Fibroblast of skin of scalp (primary cell): ENCODE results near the gene ISLR2.

Source experiments
- DNase-seq: peaks from one replicate; pipeline ENCODE4 v3.0.0-alpha.2; 2013

Gene ISLR2

DNA sequence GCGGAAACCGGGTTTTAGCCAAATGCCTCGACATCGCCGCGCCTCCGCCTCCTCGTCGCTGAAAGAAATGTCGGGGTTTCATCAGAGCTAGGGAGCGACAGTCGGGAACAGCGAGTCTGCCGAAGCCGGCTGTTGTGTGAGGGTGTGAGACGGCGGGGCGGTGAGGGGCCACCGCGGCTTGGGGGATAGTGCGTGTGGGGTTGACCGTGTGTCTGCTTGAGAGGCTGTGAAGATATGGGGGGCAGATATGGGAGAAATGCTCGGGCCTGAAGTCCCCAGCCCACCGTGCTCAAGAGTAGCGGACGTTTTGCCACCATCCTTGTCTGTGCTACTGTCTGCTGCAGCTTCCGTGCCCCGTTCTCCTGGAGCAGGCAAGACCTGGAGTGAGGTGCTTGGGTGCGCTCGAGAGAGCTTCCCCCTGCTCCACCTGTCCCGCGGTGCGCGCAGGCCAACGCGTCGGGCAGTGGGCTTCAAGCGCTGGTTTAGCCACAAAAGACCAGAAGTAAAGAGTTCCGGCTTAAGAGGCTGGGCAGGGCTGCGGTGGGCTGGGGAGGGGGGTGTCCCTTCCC is 716 bp upstream of the ISLR2 start:
- no peak for DNase-seq

DNA sequence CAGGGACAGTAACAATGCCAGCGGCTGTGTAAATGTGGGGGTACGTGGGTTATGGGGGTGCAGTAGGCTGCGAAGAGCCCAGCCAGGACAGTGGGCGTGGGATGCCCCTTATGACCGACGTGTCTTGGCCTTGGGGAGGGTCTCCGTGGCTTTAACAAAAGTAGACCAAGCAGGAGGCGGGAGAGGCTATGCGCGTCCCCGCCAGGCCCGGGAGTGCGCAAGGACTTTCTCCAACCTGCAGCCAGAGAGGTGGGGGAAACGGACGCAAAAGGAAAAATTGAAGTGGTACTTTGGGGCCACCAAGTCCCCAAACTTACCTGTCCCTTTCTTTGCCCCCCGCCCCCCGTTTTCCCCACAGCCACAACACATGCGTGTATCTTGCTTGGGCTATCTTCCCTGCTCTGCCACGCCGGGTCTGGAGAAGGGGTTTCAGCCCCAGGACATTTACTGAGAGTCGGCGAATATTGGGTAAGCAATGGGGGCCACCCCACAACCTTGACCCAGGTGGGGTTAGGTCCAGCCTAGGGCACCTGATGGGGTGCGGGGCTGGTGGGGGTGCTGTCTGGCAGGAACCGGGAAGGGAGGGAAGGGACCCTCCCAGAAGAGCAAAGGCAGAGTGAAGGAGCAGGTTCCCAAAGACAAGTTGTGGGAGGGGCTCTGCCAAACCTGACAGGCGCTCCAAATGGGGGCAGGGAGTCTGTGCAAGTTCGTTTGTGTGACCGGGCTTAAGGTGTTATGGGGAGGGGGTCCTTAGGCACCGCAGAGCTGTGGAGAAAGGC is 652 bp downstream of the ISLR2 start:
- DNase-seq, result no peak

DNA sequence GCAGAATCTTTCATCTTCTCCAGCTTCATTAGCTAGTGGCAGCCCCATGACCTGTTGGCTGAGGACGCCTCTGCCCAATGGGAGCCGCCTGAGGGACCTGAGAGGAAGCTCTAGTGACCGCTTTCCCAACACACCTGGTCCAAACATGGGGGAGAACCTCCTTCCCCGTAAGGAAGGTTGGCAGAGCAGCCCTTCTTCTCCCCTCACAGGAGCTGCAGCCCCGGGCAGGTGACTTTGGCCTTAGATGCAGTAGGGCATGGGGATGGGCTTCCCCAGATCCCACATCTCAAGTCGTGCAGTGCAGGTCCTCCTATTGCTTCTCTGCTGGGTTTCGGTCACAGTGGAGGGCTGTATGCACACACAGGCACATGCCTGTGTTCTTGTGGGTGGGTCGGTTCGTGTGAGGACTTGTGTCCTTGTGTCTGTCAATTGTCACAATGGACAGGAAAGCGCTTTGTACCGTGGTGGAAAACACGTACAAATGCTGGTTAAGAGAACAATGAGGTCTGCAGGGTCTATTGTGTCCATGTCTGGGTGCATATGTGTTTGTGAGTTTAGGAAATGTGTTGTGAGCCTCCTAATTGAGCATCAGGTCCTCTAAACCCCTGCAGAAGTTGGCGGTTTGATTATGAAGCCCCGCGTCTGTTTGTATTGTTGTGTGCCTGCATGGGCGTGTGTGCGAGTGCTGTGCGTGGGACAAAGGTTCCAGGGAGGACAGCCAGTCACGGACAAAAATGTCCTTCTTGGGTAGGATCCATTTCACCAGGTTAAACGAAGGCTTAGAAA is 1.4 kb downstream of the ISLR2 start:
- no peak for DNase-seq

DNA sequence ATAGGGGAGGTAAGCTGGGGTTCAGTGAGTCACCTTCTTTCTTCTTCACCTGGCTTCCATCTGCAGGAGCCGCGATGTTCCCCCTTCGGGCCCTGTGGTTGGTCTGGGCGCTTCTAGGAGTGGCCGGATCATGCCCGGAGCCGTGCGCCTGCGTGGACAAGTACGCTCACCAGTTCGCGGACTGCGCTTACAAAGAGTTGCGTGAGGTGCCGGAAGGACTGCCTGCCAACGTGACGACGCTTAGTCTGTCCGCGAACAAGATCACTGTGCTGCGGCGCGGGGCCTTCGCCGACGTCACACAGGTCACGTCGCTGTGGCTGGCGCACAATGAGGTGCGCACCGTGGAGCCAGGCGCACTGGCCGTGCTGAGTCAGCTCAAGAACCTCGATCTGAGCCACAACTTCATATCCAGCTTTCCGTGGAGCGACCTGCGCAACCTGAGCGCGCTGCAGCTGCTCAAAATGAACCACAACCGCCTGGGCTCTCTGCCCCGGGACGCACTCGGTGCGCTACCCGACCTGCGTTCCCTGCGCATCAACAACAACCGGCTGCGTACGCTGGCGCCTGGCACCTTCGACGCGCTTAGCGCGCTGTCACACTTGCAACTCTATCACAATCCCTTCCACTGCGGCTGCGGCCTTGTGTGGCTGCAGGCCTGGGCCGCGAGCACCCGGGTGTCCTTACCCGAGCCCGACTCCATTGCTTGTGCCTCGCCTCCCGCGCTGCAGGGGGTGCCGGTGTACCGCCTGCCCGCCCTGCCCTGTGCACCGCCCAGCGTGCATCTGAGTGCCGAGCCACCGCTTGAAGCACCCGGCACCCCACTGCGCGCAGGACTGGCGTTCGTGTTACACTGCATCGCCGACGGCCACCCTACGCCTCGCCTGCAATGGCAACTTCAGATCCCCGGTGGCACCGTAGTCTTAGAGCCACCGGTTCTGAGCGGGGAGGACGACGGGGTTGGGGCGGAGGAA is 2.6 kb downstream of the ISLR2 start:
- DNase-seq, result peak; percentile 52

DNA sequence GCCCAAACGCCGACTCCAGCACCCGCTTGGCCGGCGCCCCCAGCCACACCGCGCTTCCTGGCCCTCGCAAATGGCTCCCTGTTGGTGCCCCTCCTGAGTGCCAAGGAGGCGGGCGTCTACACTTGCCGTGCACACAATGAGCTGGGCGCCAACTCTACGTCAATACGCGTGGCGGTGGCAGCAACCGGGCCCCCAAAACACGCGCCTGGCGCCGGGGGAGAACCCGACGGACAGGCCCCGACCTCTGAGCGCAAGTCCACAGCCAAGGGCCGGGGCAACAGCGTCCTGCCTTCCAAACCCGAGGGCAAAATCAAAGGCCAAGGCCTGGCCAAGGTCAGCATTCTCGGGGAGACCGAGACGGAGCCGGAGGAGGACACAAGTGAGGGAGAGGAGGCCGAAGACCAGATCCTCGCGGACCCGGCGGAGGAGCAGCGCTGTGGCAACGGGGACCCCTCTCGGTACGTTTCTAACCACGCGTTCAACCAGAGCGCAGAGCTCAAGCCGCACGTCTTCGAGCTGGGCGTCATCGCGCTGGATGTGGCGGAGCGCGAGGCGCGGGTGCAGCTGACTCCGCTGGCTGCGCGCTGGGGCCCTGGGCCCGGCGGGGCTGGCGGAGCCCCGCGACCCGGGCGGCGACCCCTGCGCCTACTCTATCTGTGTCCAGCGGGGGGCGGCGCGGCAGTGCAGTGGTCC is 3.5 kb downstream of the ISLR2 start:
- no peak for DNase-seq

DNA sequence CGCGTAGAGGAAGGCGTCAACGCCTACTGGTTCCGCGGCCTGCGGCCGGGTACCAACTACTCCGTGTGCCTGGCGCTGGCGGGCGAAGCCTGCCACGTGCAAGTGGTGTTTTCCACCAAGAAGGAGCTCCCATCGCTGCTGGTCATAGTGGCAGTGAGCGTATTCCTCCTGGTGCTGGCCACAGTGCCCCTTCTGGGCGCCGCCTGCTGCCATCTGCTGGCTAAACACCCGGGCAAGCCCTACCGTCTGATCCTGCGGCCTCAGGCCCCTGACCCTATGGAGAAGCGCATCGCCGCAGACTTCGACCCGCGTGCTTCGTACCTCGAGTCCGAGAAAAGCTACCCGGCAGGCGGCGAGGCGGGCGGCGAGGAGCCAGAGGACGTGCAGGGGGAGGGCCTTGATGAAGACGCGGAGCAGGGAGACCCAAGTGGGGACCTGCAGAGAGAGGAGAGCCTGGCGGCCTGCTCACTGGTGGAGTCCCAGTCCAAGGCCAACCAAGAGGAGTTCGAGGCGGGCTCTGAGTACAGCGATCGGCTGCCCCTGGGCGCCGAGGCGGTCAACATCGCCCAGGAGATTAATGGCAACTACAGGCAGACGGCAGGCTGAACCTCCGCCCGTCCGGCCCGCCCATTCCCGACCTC is 4.1 kb downstream of the ISLR2 start:
- peak; percentile 59 for DNase-seq

DNA sequence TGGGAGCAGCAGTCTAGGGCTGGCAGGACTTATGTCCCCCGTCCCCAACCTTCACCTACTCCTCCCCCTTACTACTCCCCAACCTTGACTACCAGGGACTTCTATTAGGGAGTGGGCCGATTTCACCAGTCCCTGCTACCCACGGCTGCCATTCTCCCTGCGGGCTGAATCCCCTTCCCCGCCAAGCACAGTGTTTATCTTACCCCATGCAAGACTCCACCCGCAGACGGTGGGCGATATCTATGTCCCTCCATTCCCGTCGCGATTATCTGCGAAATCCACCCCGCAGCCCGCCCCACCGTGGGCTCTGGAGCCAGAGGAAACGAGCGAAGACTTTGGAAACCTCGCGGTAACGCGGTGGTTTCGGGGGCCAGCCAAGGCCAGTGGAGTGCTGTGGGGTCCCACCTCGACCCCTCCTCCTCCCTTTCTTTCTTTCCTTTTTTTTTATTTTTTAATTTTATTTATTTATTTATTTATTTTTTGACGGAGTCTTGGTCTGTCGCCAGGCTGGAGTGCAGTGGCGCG is 4.7 kb downstream of the ISLR2 start:
- DNase-seq, result no peak

DNA sequence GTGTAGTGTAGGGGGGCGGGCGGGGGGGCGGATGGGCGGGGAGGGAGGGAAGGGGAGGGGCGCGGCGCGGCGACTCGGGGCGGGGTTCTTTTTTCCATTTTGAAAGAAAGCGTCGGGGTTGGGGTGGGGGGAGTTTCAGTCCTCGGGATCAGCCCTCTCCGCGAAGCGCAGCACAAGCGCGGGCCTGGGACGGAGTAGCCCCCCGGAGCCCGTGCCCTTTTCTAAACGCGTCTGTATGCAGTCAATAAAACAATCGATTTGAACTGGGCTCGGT is 6.1 kb downstream of the ISLR2 start:
- DNase-seq, result no peak

DNA sequence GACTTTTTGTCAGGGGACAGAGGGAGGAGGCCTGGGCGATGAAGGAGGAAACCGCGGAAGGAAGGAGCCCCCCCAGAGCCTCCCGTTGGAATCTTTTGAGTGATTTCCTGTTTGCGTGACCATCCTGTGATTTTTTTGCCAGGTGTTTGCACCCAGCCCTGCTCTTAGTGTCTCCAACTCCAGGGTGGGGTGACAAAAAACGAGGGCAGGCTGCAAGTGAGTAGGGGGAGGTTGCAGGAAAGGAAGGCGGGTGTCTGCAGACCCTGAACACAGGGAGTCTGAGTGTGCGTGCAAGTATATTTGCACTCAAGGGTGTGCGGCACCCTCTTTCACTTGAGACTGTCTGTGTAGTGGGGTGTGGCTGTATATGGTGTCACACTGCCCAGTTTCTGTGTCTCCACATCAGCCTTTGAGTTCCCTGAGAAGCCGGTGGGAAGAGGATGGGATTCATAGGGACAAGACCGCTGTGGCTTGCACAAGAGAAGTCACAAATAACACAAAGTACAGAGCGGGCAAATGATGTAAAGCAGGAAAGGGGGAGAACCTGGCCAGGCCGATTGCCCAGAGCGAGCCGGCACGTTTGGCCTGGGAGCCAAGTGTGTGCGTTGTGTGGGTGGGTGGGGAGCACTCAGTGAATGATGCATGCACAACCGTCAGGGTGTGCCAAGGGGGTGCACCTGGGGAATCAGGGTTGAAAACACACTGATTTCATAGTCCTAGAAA is 6.6 kb downstream of the ISLR2 start:
- DNase-seq, result no peak

DNA sequence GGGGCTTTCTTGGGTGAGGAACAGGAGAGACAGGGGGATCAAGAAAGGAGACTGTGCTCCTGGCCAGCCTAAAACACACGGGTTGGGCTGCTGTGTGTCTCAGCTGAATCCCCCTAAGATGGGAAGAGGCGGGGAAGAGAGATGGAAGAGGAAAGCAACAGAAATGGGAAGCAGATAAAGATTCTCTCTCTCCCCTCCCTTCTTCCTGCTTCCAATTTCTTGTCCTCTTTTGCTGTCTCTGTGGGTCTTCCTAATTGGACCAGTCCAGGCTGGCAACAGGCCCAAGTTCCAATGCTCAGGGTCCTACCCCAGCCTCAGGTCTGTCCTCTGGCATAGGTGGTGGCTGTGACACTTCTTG is 7.1 kb downstream of the ISLR2 start:
- DNase-seq, result no peak

DNA sequence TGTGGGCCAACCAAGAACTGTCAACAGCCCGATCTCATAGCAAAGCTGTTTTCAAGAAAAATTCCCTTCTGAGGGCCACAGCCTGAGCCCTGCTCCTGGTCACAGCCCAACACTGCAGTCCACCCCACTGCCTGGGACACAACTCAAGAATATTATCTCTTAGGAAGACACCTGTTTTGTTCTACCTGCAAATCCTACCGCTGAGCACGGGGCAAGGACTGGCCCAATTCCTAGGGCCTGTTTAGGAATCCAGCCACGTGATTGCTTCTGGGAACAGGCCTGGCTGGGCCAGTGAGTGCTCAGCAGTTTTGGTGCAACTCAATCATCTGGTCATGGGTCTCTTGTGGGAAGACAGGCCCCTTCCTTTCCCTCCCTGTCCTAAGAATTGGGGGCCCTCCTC is 8.3 kb downstream of the ISLR2 start:
- DNase-seq, result no peak

DNA sequence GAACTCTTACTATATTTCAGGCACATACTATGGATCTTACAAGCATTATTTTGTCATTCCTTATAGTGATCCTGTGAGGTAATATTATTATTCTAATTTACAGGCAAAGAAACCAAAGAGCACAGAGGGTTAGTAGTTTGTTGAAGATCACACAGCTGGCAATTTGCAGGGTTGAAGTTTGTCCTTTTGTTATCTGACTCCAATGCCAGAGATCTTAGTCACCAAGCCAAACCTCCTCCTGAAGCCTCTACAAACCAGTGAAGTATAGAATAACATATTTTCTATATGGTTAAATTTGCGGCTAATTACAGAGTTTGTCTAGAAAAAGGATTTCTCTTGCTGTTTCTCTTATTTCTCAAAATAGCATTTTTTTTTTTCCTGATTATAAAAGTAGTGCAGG is 11.2 kb downstream of the ISLR2 start:
- DNase-seq, result no peak

DNA sequence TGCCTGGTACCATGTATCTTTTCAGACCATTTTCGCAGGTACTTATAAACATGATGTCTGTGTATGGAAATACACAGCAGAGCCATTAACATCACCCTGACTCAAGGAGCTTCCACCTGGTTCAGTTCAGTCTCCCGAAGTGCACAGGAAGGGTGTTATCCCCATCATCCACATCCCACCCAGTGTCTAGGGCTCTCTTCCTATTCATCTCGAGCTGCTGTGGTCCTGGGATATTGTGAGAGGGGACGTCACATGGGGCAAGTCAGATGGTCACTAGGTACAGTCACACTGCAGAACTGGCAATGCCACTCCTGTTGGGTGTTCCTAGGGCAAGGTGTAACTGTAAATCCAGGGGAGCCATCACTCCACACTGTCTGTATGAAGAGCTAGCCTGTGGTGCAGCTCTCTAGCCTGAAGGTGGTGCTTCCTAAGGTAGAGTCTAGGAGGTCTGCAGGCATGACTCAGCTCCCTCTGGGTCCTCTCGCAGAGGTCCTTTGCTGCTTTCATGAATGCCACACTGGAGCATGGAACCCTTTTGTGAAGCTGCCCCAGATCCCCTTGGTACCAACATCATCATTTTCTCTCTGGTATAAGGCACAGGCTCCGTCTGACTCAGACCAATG is 13.9 kb downstream of the ISLR2 start:
- no peak for DNase-seq

DNA sequence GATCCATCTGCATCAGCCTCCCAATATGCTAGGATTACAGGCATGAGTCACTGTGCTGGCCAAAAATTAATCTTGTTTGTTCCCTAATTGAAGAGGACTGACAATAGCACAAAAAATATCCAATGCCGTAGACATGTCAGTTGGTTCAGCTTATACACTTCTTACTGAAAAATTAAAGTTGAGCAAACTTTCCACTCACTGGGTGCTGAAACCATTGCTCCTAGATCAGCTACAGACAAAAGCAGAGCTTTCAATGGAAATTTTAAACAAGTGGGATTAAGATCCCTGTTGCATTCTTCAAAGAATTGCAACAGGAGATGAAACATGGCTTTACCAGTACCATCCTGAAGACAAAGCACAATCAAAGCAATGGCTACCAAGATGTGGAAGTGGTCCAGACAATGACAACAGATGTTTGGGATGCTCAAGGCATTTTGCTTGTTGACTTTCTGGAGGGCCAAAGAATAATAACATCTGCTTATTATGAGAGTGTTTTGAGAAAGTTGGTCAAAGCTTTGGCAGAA is 16.0 kb downstream of the ISLR2 start:
- no peak for DNase-seq

DNA sequence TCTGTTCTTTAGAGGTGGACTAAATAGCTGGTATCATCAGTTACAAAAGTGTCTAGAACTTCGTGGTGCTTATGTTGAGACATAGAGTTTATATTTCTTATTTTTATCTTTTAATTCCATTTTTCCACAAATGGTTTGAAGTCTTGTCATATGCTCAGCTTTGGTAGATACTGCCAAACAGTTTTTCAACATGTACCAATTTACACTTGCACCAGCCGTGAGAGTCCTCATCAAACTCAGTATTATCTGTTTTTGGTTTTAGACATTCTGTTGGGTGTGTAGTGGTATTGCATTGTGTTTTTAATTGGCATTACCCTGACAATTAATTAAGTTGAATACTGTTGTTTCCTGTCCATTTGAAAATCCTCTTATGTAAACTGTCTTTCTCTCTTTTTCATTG is 16.7 kb downstream of the ISLR2 start:
- DNase-seq, result no peak

DNA sequence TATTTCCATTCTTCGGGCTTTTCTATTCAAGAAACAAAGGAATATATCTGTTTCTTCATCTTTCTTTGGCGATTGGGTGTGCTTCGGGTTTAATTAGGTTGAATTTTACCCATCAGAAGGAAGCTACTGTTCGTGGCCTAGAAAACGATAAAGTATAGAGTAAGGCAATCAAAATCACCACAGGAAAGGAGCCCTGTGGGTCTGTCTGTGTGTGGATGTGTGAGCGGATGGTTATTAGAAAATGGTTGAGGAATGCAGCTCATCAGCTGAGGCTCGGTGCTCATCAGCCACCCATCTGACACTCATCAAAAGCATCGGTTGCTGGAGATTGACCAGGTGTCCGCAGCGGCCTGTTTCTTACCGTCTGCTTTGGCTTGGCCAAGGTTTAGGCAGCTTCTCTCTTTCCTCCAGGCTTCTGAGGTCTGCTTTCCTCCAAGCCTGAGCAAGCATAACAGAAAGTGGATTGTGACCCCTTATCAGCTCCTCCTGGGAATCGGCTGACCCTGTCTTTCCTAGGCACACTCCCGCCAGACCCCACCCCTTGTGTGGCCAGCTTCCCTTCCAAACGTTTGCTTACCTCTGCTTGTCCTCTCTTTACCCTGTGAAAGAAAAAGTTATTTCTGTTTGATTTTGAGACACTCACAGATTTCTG is 25.5 kb downstream of the ISLR2 start:
- no peak for DNase-seq

DNA sequence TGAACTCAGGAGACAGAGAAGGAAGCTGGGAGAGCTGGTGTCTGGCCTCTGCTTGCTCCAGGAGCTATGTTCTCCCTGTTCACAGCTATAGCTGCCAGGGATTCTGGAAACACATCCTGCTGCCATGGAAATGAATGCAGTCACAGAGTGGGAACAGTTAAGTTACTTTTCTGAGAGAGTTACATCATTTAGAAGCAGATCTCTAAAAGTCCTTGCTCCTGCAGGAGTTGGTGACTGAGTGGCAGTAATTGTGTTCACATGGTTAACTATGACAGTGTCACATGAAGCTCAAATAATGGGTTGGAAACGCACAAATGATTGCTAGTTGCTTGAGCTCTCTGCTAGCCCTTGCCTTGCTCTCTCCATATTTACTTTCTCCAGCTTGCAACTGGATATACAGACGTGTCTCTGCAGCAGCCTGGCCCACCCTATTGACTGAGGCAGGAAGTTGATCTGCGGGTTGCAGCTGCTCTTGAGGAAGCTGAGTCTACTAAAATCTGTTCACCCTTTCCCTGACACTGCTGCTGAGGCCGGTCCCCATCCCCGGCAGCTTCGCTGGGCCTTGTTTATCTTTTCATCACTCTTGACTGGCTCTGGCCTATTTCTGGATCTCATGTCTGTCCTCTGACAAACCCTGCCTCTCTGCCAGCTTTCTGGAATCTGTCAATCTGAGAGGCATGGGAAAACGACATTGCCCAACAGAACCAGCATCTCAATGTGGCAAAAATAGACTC is 26.5 kb downstream of the ISLR2 start:
- peak; percentile 29 for DNase-seq

DNA sequence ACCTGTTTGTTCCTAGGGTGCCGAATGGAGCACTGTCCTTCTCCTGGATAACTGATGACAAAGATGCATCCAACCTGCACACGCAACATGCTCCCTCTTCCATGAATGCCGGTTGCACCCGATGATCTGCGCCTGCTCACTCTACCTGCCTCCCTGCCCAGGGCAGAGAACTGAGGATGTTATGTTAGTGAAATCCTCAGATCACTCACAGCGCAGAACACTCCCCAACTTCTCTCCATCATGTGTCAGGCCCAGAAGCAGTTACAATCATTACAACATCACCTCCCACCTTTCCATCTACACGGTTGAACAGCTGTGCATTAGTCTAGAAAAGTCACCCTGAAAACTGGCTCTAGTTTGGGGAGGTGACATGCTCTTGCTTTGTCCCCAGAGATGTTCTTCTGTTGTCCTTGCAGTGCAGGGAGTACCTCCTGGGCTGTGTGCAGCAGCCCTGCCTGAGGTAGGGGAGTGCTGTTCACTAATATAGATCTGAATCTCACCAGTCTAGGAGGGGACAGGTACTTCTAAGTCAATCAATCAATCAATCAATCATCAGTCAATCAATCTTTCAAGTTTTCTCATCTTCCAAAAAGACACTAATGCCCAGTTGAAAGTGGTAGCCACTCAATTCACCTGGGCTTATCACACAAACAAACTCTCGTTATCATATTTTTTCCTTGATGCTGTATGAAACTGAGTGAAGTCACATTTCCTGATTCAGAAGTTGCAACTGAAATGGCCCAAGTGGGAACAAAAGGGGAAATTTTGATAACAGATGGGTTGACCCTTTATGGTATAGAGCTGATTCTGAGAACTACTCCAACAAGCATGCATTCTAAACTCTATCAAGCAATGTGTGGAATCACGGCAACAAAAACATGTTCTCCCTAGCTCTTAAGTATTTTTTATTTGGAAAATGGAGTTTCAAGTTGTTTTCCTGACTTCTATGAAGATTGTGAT is 27.8 kb downstream of the ISLR2 start:
- DNase-seq, result no peak
